ENCODE data around the gene TBC1D7.

DNA sequence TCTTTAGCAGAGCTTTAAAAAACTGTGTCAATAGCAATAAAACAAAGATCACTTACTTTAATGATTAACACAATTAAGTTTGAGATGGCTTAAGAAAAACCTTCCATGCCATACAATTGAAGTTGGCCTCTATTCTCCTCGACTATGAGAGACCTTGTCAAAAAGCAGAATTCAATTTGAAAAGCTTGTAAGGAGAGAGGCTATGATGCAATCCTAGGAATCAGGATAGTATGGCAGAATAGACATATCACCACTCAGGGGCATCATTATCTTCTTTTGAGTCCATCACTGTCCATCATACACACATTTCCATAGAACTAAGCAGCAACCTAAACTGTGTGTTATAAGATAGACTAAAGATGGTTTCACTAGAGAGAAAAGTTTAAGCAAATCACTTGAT lies 17.2 kb downstream of the TBC1D7 start:
- TF ChIP-seq EZH2 (IDR thresholded peaks at IDR 0.05; ENCODE audit: borderline replicate concordance, low read depth, low read length, poor library complexity, severe bottlenecking) (no peak), CTCF (conservative IDR thresholded peaks at IDR 0.05; ENCODE audit: low read depth, low read length) (no peak)

Data from A673 (cell line).